Measurements from ENCODE around the gene GRPR.

GRPR gene

DNA sequence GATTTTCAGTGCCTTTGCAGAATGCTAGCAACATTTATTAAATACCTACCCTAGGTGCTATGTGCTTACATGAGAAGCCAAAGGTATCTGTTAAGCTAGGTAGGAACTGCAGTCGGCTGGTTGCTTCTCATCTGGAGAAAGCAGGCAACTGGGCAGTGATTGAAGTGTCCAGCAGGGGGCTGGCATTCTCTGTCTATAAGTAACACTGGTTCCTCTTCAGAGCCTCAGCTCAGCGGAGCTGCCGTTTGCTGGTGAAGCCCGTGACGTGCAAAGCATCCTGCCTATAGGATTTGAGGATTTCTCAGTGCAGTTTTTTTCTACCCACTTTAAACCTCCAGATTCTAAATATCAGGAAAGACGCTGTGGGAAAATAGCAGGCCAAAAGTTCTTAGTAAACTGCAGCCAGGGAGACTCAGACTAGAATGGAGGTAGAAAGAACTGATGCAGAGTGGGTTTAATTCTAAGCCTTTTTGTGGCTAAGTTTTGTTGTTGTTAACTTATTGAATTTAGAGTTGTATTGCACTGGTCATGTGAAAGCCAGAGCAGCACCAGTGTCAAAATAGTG, at the start of gene GRPR:
Gene GRPR (plus strand): TSS at position 344 of the 565 bp plus-strand sequence. CDS start 389 bp downstream, outside the sequence.
- peak; percentile 92 for DNase-seq (ENCODE audit: low read depth)
- no peaks in the 10 kb centered on the region for H3K4me1 ChIP-seq (ENCODE audit: control insufficient read depth, insufficient read depth, low read length)
- H3K36me3 ChIP-seq (ENCODE audit: control insufficient read depth, insufficient read depth, low read length, severe bottlenecking) = no peaks in the 10 kb centered on the region
- peaks cover 15% of the 10 kb centered on the region for H3K9me3 ChIP-seq (ENCODE audit: control insufficient read depth, low read length)
- H3K9ac ChIP-seq (ENCODE audit: low read length) = no peak within 1 kb of the TSS
- no peak within 1 kb of the TSS for H3K4me3 ChIP-seq (ENCODE audit: low read length)
- peaks cover 33% of the 10 kb centered on the region for H3K27me3 ChIP-seq (replicated peaks; ENCODE audit: control insufficient read depth, insufficient read depth, low read length)

GRCh38 chrX:16075087-16075486, 48.3 kb upstream of the GRPR start:
- Histone ChIP-seq H3K9me3 (ENCODE audit: control insufficient read depth, low read length) (peaks cover 3% of the 10 kb centered on the region), H3K36me3 (ENCODE audit: control insufficient read depth, insufficient read depth, low read length, severe bottlenecking) (no peaks in the 10 kb centered on the region), H3K4me1 (ENCODE audit: control insufficient read depth, insufficient read depth, low read length) (no peaks in the 10 kb centered on the region), H3K27me3 (replicated peaks; ENCODE audit: control insufficient read depth, insufficient read depth, low read length) (no peaks in the 10 kb centered on the region), H3K4me3 (ENCODE audit: low read length) (no peak overlapping the region), H3K9ac (ENCODE audit: low read length) (no peak overlapping the region)
- DNase-seq (ENCODE audit: low read depth) = no peak

DNA sequence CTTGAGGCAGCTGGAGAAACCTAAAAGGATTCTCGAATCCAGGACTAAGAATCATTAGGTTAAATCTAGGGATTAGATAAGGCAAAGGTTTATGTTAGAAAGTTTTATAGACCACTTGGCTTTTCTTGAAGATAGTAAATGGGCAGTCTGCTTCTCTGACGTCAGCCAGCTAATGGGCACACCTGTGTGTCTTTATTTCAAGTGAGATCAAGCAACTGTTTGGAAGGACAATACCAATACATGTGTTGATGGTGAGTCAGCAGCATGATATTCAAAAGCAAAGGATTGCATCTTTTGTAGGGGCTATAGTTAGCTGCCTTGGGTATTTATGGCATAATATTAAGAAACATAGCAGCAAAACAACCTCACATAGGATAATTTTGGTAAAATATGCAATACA, 46.5 kb upstream of the GRPR start:
- no peak for DNase-seq (ENCODE audit: low read depth)
- Histone ChIP-seq H3K36me3 (ENCODE audit: control insufficient read depth, insufficient read depth, low read length, severe bottlenecking) (no peaks in the 10 kb centered on the region), H3K9ac (ENCODE audit: low read length) (no peak overlapping the region), H3K9me3 (ENCODE audit: control insufficient read depth, low read length) (peaks cover under 1% of the 10 kb centered on the region), H3K4me1 (ENCODE audit: control insufficient read depth, insufficient read depth, low read length) (no peaks in the 10 kb centered on the region), H3K27me3 (replicated peaks; ENCODE audit: control insufficient read depth, insufficient read depth, low read length) (no peaks in the 10 kb centered on the region), H3K4me3 (ENCODE audit: low read length) (no peak overlapping the region)

- H3K4me1 ChIP-seq (ENCODE audit: control insufficient read depth, insufficient read depth, low read length) = no peaks in the 10 kb centered on the region
- no peak for DNase-seq (ENCODE audit: low read depth)
- H3K27me3 ChIP-seq (replicated peaks; ENCODE audit: control insufficient read depth, insufficient read depth, low read length) = peaks cover 2% of the 10 kb centered on the region
- H3K9ac ChIP-seq (ENCODE audit: low read length) = no peak overlapping the region
- no peaks in the 10 kb centered on the region for H3K9me3 ChIP-seq (ENCODE audit: control insufficient read depth, low read length)
- H3K36me3 ChIP-seq (ENCODE audit: control insufficient read depth, insufficient read depth, low read length, severe bottlenecking) = no peaks in the 10 kb centered on the region
- H3K4me3 ChIP-seq (ENCODE audit: low read length) = no peak overlapping the region
Observed at GRCh38 chrX:16077811-16078210, 45.6 kb upstream of the GRPR start.

GRCh38 chrX:16081357-16081756, 42.0 kb upstream of the GRPR start:
- no peaks in the 10 kb centered on the region for H3K4me1 ChIP-seq (ENCODE audit: control insufficient read depth, insufficient read depth, low read length)
- DNase-seq (ENCODE audit: low read depth) = no peak
- H3K27me3 ChIP-seq (replicated peaks; ENCODE audit: control insufficient read depth, insufficient read depth, low read length) = peaks cover 6% of the 10 kb centered on the region
- H3K9ac ChIP-seq (ENCODE audit: low read length) = no peak overlapping the region
- H3K9me3 ChIP-seq (ENCODE audit: control insufficient read depth, low read length) = peaks cover 8% of the 10 kb centered on the region
- no peaks in the 10 kb centered on the region for H3K36me3 ChIP-seq (ENCODE audit: control insufficient read depth, insufficient read depth, low read length, severe bottlenecking)
- H3K4me3 ChIP-seq (ENCODE audit: low read length) = no peak overlapping the region

- Histone ChIP-seq H3K27me3 (replicated peaks; ENCODE audit: control insufficient read depth, insufficient read depth, low read length) (peaks cover 6% of the 10 kb centered on the region), H3K9me3 (ENCODE audit: control insufficient read depth, low read length) (peaks cover 8% of the 10 kb centered on the region), H3K36me3 (ENCODE audit: control insufficient read depth, insufficient read depth, low read length, severe bottlenecking) (no peaks in the 10 kb centered on the region), H3K9ac (ENCODE audit: low read length) (no peak overlapping the region), H3K4me3 (ENCODE audit: low read length) (no peak overlapping the region), H3K4me1 (ENCODE audit: control insufficient read depth, insufficient read depth, low read length) (no peaks in the 10 kb centered on the region)
- no peak for DNase-seq (ENCODE audit: low read depth)
Observed at GRCh38 chrX:16082470-16083085, 40.8 kb upstream of the GRPR start.

- no peaks in the 10 kb centered on the region for H3K4me1 ChIP-seq (ENCODE audit: control insufficient read depth, insufficient read depth, low read length)
- H3K27me3 ChIP-seq (replicated peaks; ENCODE audit: control insufficient read depth, insufficient read depth, low read length) = peaks cover 11% of the 10 kb centered on the region
- no peak overlapping the region for H3K9ac ChIP-seq (ENCODE audit: low read length)
- H3K36me3 ChIP-seq (ENCODE audit: control insufficient read depth, insufficient read depth, low read length, severe bottlenecking) = no peaks in the 10 kb centered on the region
- H3K4me3 ChIP-seq (ENCODE audit: low read length) = no peak overlapping the region
- peaks cover 8% of the 10 kb centered on the region for H3K9me3 ChIP-seq (ENCODE audit: control insufficient read depth, low read length)
- DNase-seq (ENCODE audit: low read depth) = peak; percentile 35
Observed at GRCh38 chrX:16087076-16087475, 36.3 kb upstream of the GRPR start.

DNA sequence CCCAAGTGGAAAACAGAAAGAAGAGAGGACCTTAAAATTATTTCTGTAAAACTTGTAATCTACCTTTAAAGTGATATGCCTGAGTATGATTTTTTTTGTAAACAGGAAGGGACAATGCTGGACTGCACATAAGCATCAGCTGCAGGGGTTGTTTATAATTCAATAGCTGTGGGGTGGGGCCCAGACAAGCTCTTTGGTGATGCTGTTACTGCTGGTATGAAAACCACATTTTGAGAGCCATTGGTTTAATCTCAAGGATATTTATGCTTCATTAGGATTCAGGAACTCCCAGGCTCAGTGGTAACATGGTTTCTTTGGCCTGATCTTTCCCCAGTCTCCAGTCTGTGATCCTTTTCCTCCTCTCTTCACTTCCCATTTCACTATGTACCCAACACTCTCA, 34.3 kb upstream of the GRPR start:
- no peak for DNase-seq (ENCODE audit: low read depth)
- no peak overlapping the region for H3K9ac ChIP-seq (ENCODE audit: low read length)
- no peaks in the 10 kb centered on the region for H3K4me1 ChIP-seq (ENCODE audit: control insufficient read depth, insufficient read depth, low read length)
- peaks cover 4% of the 10 kb centered on the region for H3K9me3 ChIP-seq (ENCODE audit: control insufficient read depth, low read length)
- H3K27me3 ChIP-seq (replicated peaks; ENCODE audit: control insufficient read depth, insufficient read depth, low read length) = peaks cover 8% of the 10 kb centered on the region
- H3K36me3 ChIP-seq (ENCODE audit: control insufficient read depth, insufficient read depth, low read length, severe bottlenecking) = no peaks in the 10 kb centered on the region
- no peak overlapping the region for H3K4me3 ChIP-seq (ENCODE audit: low read length)

GRCh38 chrX:16096141-16096540, 27.2 kb upstream of the GRPR start:
- Histone ChIP-seq H3K9me3 (ENCODE audit: control insufficient read depth, low read length) (peaks cover 7% of the 10 kb centered on the region), H3K9ac (ENCODE audit: low read length) (no peak overlapping the region)
- no peak for DNase-seq (ENCODE audit: low read depth)

DNA sequence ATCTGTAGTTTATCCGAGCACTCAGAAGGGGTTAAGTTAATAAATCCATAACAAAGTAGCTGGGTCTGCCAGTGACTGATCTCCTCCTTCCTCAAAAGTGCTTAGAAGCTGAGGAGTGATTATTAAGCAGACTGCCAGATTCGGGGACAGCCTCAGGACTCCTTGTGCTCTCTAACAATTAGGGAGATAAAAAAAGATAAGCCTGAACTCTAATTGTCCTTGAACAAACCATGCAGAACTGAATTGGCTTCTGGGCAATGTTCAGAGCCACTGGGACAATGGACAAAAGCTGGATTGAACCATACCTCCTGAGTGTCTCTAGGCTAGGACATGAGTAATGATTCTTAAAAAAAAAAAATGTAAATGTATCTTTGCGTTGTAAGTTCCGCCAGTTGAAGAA, 22.7 kb upstream of the GRPR start:
- H3K9me3 ChIP-seq (ENCODE audit: control insufficient read depth, low read length) = peaks cover 9% of the 10 kb centered on the region
- no peaks in the 10 kb centered on the region for H3K27me3 ChIP-seq (replicated peaks; ENCODE audit: control insufficient read depth, insufficient read depth, low read length)
- H3K4me1 ChIP-seq (ENCODE audit: control insufficient read depth, insufficient read depth, low read length) = peaks cover 3% of the 10 kb centered on the region
- DNase-seq (ENCODE audit: low read depth) = no peak
- H3K36me3 ChIP-seq (ENCODE audit: control insufficient read depth, insufficient read depth, low read length, severe bottlenecking) = no peaks in the 10 kb centered on the region
- no peak overlapping the region for H3K4me3 ChIP-seq (ENCODE audit: low read length)
- no peak overlapping the region for H3K9ac ChIP-seq (ENCODE audit: low read length)

More at GRCh38 chrX:16096141-16096540, 27.2 kb upstream of the GRPR start:
- no peak overlapping the region for H3K4me3 ChIP-seq (ENCODE audit: low read length)
- H3K27me3 ChIP-seq (replicated peaks; ENCODE audit: control insufficient read depth, insufficient read depth, low read length) = peaks cover 8% of the 10 kb centered on the region
- H3K4me1 ChIP-seq (ENCODE audit: control insufficient read depth, insufficient read depth, low read length) = peaks cover 3% of the 10 kb centered on the region
- no peaks in the 10 kb centered on the region for H3K36me3 ChIP-seq (ENCODE audit: control insufficient read depth, insufficient read depth, low read length, severe bottlenecking)

DNA sequence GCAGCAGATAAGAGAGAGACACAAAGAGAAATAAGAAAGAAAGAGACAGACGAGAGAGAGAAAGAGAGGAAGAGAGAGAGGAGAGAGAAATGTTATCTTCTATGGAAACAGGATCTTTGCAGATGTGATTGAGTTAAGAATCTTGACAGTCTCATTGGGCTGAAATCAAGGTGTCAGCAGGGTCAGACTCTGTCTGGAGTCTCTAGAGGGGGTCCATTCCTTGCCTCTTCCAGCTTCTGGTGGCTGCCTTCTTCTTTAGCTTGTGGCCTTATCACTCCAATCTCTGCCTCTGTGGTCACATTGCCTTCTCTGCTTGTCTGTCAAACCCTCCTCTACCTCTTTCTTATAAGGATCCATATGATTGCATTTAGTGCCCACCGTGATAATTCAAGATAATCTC, 21.8 kb upstream of the GRPR start:
- Histone ChIP-seq H3K36me3 (ENCODE audit: control insufficient read depth, insufficient read depth, low read length, severe bottlenecking) (no peaks in the 10 kb centered on the region), H3K27me3 (replicated peaks; ENCODE audit: control insufficient read depth, insufficient read depth, low read length) (no peaks in the 10 kb centered on the region), H3K9ac (ENCODE audit: low read length) (no peak overlapping the region), H3K4me1 (ENCODE audit: control insufficient read depth, insufficient read depth, low read length) (peaks cover 3% of the 10 kb centered on the region), H3K4me3 (ENCODE audit: low read length) (no peak overlapping the region), H3K9me3 (ENCODE audit: control insufficient read depth, low read length) (peaks cover 9% of the 10 kb centered on the region)
- no peak for DNase-seq (ENCODE audit: low read depth)

GRCh38 chrX:16103625-16104024, 19.7 kb upstream of the GRPR start:
- H3K9me3 ChIP-seq (ENCODE audit: control insufficient read depth, low read length) = peaks cover 9% of the 10 kb centered on the region
- no peak overlapping the region for H3K9ac ChIP-seq (ENCODE audit: low read length)
- H3K4me3 ChIP-seq (ENCODE audit: low read length) = no peak overlapping the region
- peaks cover 3% of the 10 kb centered on the region for H3K4me1 ChIP-seq (ENCODE audit: control insufficient read depth, insufficient read depth, low read length)
- DNase-seq (ENCODE audit: low read depth) = no peak
- no peaks in the 10 kb centered on the region for H3K27me3 ChIP-seq (replicated peaks; ENCODE audit: control insufficient read depth, insufficient read depth, low read length)
- no peaks in the 10 kb centered on the region for H3K36me3 ChIP-seq (ENCODE audit: control insufficient read depth, insufficient read depth, low read length, severe bottlenecking)

All from adipocyte (in vitro differentiated cells).